Activated T-cell treated with anti-CD3 and anti-CD28 coated beads, Interleukin-2, amount 50 U/mL, for 48 hours (primary cell): Measurements from ENCODE around the gene ESF1.

Experiments
- DNase-seq, 2 experiments: peaks; one replicate each; pipeline ENCODE4 v3.0.0-alpha.2; 2020

ESF1 gene

DNA sequence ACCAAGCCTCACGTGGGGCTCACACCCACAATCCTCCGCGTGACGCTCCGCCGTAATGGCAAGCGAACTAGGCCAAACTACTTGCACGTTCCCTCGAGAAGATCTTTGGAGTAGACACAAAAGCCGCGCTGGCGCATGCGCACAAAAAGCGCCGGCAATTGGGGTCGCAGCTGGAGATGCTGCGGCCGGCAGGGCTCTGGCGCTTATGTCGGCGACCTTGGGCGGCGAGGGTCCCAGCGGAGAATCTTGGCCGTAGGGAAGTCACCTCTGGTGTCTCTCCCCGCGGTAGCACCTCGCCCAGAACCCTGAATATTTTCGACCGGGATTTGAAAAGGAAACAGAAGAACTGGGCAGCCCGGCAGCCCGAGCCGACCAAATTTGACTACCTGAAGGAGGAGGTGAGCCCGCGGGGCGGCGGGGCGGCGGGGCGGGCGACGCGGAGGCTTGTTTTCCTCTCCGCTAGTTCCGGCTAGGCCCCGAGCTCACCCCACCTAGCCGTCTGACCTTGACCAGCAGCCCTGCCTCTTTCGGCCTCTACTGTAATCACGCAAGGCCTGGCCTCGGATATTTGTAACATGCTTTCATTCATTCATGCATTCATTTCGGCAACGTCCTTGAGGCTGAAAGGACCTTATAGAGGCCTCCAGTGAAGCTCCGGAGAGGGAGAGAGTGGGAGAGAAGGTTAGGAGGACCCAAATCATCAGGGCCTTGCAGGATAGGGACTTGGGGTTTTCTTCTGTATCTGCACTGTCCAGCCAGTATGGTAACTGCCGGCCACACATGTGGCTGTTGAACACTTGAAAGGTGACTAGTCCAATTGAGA, at the start of gene ESF1, which contains the start of gene NDUFAF5:
Gene ESF1, minus strand, starts transcription at position 27 of the 823 bp plus-strand sequence. CDS start 1,779 bp downstream, outside the sequence.
Gene NDUFAF5, plus strand, starts transcription at position 136 of the 823 bp plus-strand sequence. Its CDS starts 41 bp downstream, at position 177.
- DNase-seq: peak; percentile 94

DNA sequence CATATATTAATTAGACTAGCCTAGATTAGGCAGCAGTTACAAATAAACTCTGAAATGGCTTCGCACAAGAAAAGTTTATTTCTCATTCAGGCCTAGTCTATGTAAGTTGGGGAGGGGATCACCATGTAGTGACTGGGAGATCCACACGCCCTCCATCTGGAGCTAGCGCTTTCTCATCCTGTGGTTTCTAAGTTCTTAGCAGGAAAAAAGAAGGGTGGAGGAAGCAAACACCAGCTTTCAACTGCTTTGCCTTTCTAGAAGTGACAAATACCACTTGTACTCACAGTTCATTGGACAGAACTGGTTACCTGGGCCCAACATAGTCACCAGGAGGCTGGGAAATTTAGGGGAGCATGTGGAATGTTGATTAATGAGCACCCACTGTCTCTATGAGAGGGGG, 46.8 kb upstream of the ESF1 start:
- no peak for DNase-seq

DNA sequence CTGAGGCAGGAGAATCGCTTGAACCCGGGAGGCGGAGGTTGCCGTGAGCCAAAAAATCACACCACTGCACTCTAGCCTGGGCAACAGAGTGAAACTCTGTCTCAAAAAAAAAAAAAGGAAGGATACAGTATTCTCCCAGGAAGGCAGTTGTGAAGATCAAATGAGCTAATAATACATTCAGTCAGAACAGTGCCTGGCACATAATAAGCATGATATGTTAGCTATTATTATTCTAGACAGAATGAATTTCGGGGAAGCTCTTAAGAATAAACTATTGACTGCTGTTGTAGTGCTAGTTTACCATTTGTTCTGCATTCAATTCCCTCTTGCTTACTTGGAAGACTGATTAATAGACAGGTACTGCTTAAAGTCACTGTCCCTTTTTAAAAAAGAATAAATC, 40.7 kb upstream of the ESF1 start:
- no peak for DNase-seq

GRCh38 chr20:13824459-13824858, 39.7 kb upstream of the ESF1 start:
- DNase-seq: no peak

DNA sequence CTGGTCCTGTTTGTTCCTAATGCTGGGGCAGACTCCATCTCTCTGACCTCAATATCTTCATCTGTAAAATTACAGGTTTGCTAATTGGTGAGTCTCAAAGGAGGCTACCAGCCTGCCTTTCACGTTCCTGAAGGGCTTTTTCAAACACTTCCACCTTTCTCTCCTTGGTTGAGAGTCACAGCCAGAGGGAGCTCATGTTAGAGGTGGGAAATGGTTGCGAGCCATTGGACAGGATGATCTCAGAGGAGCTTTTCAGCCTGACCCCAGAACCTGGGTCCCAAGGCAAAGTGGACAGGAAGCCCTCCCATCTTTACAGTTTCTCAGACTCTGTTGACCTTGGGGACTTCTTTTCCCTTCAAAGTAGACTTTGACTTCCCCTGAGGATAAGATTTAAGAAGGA, 37.7 kb upstream of the ESF1 start:
- DNase-seq: no peak

DNA sequence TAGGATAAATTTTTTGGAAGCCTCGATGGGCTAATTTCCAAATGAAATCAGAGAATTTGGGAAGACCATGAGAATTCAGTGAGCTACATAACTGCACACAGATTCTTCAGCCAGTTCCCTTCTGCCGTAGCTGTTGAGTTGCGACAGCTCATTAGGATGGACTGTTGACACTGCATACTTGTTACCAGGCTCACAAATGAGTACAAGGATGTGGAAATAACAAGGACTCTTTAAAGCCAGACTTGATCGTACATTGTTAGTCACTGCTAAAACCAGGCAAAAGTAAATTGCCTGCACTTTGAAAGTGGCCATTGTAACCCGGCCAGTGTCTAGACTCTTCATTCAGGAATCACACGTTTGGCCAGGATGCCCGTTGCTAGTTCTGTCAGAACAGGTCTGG, 37.2 kb upstream of the ESF1 start:
- DNase-seq: no peak

DNA sequence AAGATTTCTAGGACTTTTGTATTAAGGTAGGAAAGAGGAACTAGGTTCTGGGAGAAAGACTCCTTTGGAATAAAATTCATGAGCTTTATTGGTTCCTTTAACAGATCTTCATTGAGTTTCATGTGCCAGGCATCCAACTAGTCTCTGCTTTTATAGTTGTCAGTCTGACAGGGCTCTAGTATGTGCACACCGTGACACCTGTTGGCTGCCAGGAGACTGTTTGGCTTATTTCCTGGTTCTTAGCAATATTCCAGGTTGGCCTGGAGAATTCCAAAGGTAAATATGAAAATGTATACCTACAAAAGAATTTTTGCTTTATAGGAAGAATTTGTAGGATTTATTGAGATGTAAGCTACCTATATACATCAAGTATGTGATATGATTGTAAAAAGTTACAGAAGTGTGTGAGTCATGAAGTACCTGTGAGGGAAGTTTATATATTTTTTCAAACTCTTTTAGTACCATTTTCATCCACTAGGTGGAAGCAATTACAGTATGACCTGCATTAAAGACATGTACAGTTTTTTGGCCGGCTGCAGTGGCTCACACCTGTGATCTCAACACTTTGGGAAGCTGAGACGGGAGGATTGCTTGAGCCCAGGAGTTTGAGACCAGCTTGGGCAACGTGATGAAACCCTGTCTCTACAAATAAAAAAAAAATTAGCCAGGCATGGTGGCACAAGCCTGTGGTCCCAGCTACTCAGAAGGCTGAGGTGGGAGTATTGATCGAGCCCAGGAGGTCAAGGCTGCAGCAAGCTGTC, 35.3 kb upstream of the ESF1 start:
- DNase-seq: peak; percentile 27 to 31

DNA sequence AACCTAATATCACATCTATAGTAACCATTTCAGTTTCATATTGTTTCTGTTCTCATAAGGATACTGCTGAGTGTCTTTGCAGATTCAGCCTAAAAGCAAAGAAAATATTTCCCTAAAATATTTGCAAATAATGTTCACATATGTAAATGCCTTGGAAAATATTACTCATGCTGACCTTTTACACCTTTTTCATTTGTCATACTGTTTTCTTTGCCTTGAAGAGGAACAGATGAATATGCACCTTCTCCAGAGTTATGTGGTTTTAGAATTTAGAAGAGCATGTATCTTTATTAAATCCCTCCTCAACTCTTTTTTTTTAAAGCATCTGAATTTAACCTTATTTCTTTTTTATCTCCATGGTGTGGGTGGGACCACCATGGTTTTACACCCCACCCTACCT, 32.6 kb upstream of the ESF1 start:
- DNase-seq: no peak

GRCh38 chr20:13816757-13817156, 32.0 kb upstream of the ESF1 start:
- no peak for DNase-seq

GRCh38 chr20:13814672-13815071, 30.0 kb upstream of the ESF1 start:
- no peak for DNase-seq

DNA sequence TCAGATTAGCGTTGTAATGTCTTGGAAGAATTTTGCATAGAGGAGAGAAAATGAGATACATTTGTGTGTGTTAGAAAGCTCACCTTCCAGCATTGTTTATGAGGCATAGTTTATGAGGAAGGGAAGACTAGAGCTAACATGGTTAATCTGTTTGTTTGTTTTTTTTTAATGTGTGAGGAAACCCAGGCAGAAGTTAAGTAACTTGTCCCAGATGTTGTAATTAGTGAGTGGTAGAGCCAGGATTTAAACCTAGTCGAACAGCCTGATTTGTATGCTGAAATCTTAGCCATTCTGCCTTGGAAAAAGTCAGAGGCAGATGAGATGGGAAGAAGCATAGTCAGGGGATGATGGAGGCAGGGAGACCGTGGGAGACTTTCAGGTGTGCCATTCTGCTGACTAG, 29.2 kb upstream of the ESF1 start:
- no peak for DNase-seq

GRCh38 chr20:13810446-13810845, 25.7 kb upstream of the ESF1 start:
- DNase-seq: no peak

DNA sequence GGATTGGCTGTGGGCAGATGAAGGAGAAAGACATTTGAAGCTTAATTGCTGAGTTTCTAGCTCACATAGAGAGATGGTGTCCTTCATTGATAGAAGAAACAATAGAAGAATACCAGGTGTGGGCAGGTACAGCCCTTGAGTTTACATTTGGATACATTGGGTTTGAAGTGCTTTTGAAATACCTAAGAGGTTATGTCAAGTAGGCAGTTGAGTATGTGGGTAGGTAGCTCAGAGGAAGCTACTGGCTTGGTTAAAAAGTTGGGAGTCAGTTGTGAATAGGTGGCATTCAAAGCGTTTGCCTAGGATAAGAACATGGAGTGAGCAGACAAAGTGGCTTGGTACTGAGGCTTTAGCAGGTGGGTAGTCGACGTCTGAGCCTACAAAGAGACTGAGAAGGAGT, 25.1 kb upstream of the ESF1 start:
- no peak for DNase-seq

DNA sequence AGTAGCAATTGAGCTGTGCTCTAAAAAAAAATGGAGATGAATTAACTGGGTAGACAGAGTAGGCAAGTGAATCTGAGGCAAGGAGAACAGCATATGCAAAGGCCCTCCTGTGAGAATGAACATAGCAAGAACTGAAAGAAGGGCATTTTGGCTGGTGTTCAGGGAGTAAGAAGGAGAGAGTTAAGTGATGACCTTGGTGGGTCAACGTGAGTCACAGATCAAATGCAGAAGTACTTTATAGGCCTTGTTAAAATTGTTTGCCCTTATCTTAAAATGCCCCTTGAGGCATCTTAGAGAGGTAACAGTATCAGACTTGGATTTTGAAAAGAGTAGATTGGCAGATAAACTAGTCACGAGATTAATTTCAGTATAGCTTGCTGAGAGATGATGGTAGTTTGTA, 24.7 kb upstream of the ESF1 start:
- DNase-seq: no peak

DNA sequence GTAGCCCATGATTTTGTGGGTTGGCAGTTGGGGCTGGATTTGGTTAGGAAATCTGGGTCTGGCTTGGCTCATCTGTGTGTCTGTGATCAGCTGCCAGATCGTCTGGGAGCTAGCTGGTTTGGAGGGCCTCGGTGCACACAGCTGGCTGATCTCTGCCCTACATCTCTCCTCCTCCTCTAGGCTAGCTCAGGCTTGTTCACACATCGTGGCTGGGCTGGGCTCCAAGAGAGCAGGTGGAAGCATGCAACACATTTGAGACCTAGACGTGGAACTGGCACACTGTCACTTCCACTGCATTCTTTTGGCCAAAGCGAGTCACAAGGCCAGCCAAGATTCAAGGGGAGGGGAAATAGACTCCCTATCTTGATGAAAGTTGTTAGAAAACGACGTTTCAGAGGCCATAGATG, 16.0 kb upstream of the ESF1 start:
- DNase-seq: no peak

DNA sequence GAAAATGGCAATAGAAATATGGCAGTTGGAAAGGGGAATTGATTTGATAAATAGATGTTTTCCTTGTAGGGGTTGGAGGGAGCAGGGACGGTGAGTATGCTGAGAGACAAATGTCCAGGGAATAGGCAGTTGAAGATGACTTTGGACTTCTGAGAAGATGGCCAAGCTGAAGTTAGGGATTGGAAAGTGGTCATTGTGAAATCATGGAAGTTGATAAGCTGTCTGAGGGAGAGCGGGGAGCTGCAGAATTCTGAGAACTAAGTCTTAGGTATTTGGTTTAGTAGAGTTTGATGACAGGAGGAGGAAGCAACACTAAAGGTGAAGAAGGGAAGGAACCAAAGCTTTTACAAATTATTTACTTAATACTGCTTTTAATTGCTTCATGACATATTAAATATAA, 15.3 kb upstream of the ESF1 start:
- no peak for DNase-seq

DNA sequence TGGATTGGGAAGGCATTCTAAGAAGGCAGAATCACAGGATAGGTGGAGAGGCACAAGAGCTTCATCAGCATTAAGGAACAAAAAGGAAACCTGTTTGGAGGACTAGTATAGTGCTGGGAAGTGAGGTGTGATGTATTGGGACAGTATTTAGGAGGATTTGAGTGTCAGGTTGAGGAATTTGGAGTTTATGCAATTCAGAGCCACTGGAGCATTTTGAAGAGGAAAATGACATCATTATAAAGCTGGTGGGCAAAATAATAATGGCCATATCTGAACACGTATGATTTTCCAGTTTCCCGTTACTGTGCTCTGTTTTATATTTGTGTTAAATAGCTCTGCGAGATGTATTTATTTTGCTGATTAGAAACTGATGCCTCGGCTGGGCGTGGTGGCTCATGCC, 14.3 kb upstream of the ESF1 start:
- no peak for DNase-seq

DNA sequence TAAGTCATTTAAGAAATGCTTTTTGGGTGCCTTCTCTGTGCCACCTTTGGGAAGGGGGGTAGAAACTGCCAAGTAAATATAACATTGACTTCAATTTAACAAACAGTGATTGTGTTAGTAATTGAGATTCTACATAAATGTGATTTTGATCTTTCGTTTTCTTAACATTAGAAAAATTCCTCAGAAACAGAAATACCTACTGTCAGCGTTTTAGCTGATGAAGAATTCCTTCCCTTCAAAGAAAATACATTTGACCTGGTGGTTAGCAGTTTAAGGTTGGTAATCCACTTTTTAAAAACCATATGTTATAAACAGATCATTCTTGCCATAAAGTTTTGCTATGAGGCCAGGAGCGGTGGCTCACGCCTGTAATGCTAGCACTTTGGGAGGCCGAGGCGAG, 9.9 kb upstream of the ESF1 start:
- no peak for DNase-seq

GRCh38 chr20:13793001-13793400, 8.3 kb upstream of the ESF1 start:
- DNase-seq: no peak

GRCh38 chr20:13791540-13792459, 7.1 kb upstream of the ESF1 start:
- no peak for DNase-seq

DNA sequence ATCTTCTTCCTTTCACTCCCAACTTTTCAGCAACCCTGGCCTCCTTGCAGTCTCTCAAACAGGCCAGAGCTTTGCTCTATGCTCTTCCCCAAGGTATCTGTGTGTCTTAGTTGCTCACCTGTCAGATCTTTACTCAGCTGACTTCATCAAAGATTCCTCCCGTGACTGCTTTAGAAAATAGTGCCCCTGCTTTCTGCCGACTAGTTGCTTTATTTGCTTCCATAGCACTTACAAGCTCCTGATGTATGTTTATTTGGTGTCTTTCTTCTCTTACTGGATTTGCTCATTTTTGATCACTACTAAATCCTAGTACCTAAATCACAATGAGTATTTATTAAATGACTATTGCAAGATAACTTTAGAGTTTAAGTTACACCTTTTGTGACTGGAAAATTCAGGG, 6.0 kb upstream of the ESF1 start:
- DNase-seq: no peak

DNA sequence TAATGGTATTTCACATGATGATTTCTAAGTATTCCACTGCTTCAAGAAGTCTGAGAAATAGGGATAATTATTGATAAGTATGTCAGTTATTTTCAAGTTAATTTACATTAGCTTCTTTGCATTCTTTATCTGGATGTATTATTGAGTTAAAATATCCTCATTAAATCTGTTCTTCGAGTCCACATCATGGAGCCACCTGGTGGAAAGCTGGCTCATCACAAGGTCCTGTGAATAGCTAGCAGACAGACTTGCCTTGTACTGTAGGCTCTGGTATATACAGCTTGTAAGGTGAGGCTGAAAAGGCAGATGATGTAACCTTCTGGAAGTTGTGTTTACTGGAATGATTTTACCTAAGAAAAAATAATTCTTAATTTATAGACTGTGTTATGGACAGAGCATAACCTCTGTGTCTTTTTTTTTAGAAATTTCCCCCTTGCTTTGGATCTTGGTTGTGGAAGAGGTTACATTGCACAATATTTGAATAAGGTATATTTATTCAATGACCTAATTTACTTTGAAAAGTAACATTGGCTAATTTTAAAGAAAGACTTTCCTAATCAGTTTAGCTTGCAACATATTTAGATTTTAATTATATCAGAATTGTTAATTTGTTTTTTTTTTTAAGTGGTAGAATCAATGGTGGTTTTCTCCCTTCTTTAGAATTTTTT, 3.6 kb upstream of the ESF1 start:
- DNase-seq: peak; percentile 34 to 36
